ENCODE data around the gene CROCC2.

DNA sequence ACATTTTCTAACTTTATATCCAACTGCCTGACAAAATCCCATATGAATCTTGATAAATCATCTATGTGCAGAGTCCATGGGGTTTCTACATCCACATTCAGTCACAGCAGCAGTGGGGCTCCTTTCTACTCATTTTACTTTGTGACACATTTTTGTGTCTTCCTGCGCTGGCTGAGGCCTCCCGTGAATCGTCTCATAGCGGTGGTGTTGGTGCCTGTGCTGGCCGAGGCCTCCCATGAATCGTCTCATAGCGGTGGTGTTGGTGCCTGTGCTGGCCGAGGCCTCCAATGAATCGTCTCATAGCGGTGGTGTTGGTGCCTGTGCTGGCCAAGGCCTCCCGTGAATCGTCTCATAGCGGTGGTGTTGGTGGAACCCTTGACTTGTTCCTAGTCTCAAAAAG lies 109.3 kb downstream of the CROCC2 start:
- TF ChIP-seq, protein P1, sequence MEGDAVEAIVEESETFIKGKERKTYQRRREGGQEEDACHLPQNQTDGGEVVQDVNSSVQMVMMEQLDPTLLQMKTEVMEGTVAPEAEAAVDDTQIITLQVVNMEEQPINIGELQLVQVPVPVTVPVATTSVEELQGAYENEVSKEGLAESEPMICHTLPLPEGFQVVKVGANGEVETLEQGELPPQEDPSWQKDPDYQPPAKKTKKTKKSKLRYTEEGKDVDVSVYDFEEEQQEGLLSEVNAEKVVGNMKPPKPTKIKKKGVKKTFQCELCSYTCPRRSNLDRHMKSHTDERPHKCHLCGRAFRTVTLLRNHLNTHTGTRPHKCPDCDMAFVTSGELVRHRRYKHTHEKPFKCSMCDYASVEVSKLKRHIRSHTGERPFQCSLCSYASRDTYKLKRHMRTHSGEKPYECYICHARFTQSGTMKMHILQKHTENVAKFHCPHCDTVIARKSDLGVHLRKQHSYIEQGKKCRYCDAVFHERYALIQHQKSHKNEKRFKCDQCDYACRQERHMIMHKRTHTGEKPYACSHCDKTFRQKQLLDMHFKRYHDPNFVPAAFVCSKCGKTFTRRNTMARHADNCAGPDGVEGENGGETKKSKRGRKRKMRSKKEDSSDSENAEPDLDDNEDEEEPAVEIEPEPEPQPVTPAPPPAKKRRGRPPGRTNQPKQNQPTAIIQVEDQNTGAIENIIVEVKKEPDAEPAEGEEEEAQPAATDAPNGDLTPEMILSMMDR (IDR thresholded peaks at IDR 0.05; ENCODE audit: low read length) = no peak
- TF ChIP-seq EZH2 (IDR thresholded peaks at IDR 0.05; ENCODE audit: borderline replicate concordance, low read length) = no peak
